ENCODE data around the gene PDE4D.
A peak's percentile ranks its signal among the peaks of the same experiment; 100 is the strongest.

PDE4D gene

GRCh38 chr5:59042201-59043055 lies 851.1 kb downstream of the PDE4D start:
- no peak overlapping the region for H3K4me2 ChIP-seq (ENCODE audit: low read length, poor library complexity, severe bottlenecking)
- H4K8ac ChIP-seq (ENCODE audit: low read length): no peak overlapping the region
- no peaks in the 10 kb centered on the region for H3K9me3 ChIP-seq (ENCODE audit: control insufficient read depth, low read length)
- no peak overlapping the region for H3K18ac ChIP-seq (ENCODE audit: low read depth in 1 of 2, low read length in 2 of 2)
- peaks cover 9% of the 10 kb centered on the region for H3K4me1 ChIP-seq (ENCODE audit: control insufficient read depth, insufficient read depth, low read depth, low read length)
- H3K4me3 ChIP-seq (ENCODE audit: insufficient read depth in 1 of 2, low read depth in 1 of 2, low read length in 2 of 2): no peak overlapping the region
- H2AFZ ChIP-seq (ENCODE audit: low read depth, low read length): no peak overlapping the region
- H4K91ac ChIP-seq (ENCODE audit: low read length): no peak overlapping the region
- H2BK12ac ChIP-seq (ENCODE audit: low read length in 2 of 2): no peak overlapping the region
- no peak overlapping the region for H3K23ac ChIP-seq (ENCODE audit: low read length in 2 of 2)
- no peak overlapping the region for H2BK120ac ChIP-seq (ENCODE audit: low read depth, low read length)
- H3K36me3 ChIP-seq (ENCODE audit: control insufficient read depth in 1 of 2, insufficient read depth in 2 of 2, low read depth in 1 of 2, low read length in 2 of 2): no peaks in the 10 kb centered on the region
- H3K4ac ChIP-seq (ENCODE audit: low read depth in 1 of 2, low read length in 2 of 2): no peak overlapping the region
- H3K79me1 ChIP-seq (replicated peaks; ENCODE audit: low read length, poor library complexity, severe bottlenecking): peaks cover 6% of the 10 kb centered on the region
- H3K14ac ChIP-seq (ENCODE audit: low read length in 2 of 2): no peak overlapping the region
- no peaks in the 10 kb centered on the region for H3K27me3 ChIP-seq (ENCODE audit: control insufficient read depth in 1 of 2, insufficient read depth in 1 of 2, low read length in 2 of 2)
- DNase-seq: peak; percentile 57
- no peak overlapping the region for H2BK5ac ChIP-seq (ENCODE audit: low read depth, low read length, poor library complexity, severe bottlenecking)
- H3K27ac ChIP-seq (ENCODE audit: low read length, poor library complexity, severe bottlenecking): peak overlapping the region; percentile 8
- no peak overlapping the region for H2BK15ac ChIP-seq (ENCODE audit: low read depth, poor library complexity, severe bottlenecking)
- 17% methylated on average over 6 of the region's 7 CpGs for WGBS
- H2AK5ac ChIP-seq (ENCODE audit: low read length, severe bottlenecking): no peak overlapping the region
- H3K9ac ChIP-seq (ENCODE audit: low read length): peak overlapping the region; percentile 23

GRCh38 chr5:59041355-59041754 lies 852.2 kb downstream of the PDE4D start:
- Histone ChIP-seq H3K4ac (ENCODE audit: low read depth in 1 of 2, low read length in 2 of 2) (no peak overlapping the region), H2BK120ac (ENCODE audit: low read depth, low read length) (no peak overlapping the region), H3K27me3 (ENCODE audit: control insufficient read depth in 1 of 2, insufficient read depth in 1 of 2, low read length in 2 of 2) (no peaks in the 10 kb centered on the region), H3K9ac (ENCODE audit: low read length) (no peak overlapping the region), H3K18ac (ENCODE audit: low read depth in 1 of 2, low read length in 2 of 2) (no peak overlapping the region), H3K36me3 (ENCODE audit: control insufficient read depth in 1 of 2, insufficient read depth in 2 of 2, low read depth in 1 of 2, low read length in 2 of 2) (no peaks in the 10 kb centered on the region), H2AK5ac (ENCODE audit: low read length, severe bottlenecking) (no peak overlapping the region), H2BK12ac (ENCODE audit: low read length in 2 of 2) (no peak overlapping the region), H3K79me1 (replicated peaks; ENCODE audit: low read length, poor library complexity, severe bottlenecking) (peaks cover 7% of the 10 kb centered on the region), H3K4me3 (ENCODE audit: insufficient read depth in 1 of 2, low read depth in 1 of 2, low read length in 2 of 2) (no peak overlapping the region), H2AFZ (ENCODE audit: low read depth, low read length) (no peak overlapping the region), H2BK15ac (ENCODE audit: low read depth, poor library complexity, severe bottlenecking) (no peak overlapping the region), H3K27ac (ENCODE audit: low read length, poor library complexity, severe bottlenecking) (no peak overlapping the region), H3K4me1 (ENCODE audit: control insufficient read depth, insufficient read depth, low read depth, low read length) (peaks cover 9% of the 10 kb centered on the region), H3K23ac (ENCODE audit: low read length in 2 of 2) (no peak overlapping the region), H4K91ac (ENCODE audit: low read length) (no peak overlapping the region), H2BK5ac (ENCODE audit: low read depth, low read length, poor library complexity, severe bottlenecking) (no peak overlapping the region), H3K9me3 (ENCODE audit: control insufficient read depth, low read length) (no peaks in the 10 kb centered on the region), H4K8ac (ENCODE audit: low read length) (no peak overlapping the region), H3K14ac (ENCODE audit: low read length in 2 of 2) (no peak overlapping the region), H3K4me2 (ENCODE audit: low read length, poor library complexity, severe bottlenecking) (no peak overlapping the region)
- DNase-seq: no peak
- 96% methylated on average over 1 of the region's 1 CpG for WGBS

GRCh38 chr5:59040804-59041201 lies 852.7 kb downstream of the PDE4D start:
- no peak overlapping the region for H3K4ac ChIP-seq (ENCODE audit: low read depth in 1 of 2, low read length in 2 of 2)
- no peak overlapping the region for H2BK120ac ChIP-seq (ENCODE audit: low read depth, low read length)
- no peak overlapping the region for H2BK12ac ChIP-seq (ENCODE audit: low read length in 2 of 2)

GRCh38 chr5:59040024-59040803 lies 853.3 kb downstream of the PDE4D start:
- peaks cover 9% of the 10 kb centered on the region for H3K4me1 ChIP-seq (ENCODE audit: control insufficient read depth, insufficient read depth, low read depth, low read length)
- H2AK5ac ChIP-seq (ENCODE audit: low read length, severe bottlenecking): no peak overlapping the region
- 46% methylated on average over 12 of the region's 13 CpGs for WGBS
- H2BK12ac ChIP-seq (ENCODE audit: low read length in 2 of 2): no peak overlapping the region
- peak; percentile 33 for DNase-seq
- H3K9ac ChIP-seq (ENCODE audit: low read length): peak overlapping the region; percentile 87
- no peaks in the 10 kb centered on the region for H3K9me3 ChIP-seq (ENCODE audit: control insufficient read depth, low read length)
- no peak overlapping the region for H3K14ac ChIP-seq (ENCODE audit: low read length in 2 of 2)
- no peaks in the 10 kb centered on the region for H3K27me3 ChIP-seq (ENCODE audit: control insufficient read depth in 1 of 2, insufficient read depth in 1 of 2, low read length in 2 of 2)
- H3K23ac ChIP-seq (ENCODE audit: low read length in 2 of 2): no peak overlapping the region
- H2BK5ac ChIP-seq (ENCODE audit: low read depth, low read length, poor library complexity, severe bottlenecking): no peak overlapping the region
- peak overlapping the region; percentile 85 for H2BK120ac ChIP-seq (ENCODE audit: low read depth, low read length)
- H4K91ac ChIP-seq (ENCODE audit: low read length): peak overlapping the region; percentile 39
- H3K36me3 ChIP-seq (ENCODE audit: control insufficient read depth in 1 of 2, insufficient read depth in 2 of 2, low read depth in 1 of 2, low read length in 2 of 2): no peaks in the 10 kb centered on the region
- H3K4ac ChIP-seq (ENCODE audit: low read depth in 1 of 2, low read length in 2 of 2): peak overlapping the region in 1 of 2 experiments; percentile 99
- H3K18ac ChIP-seq (ENCODE audit: low read depth in 1 of 2, low read length in 2 of 2): peak overlapping the region; percentile 94 to 99
- peaks cover 7% of the 10 kb centered on the region for H3K79me1 ChIP-seq (replicated peaks; ENCODE audit: low read length, poor library complexity, severe bottlenecking)
- H3K4me2 ChIP-seq (ENCODE audit: low read length, poor library complexity, severe bottlenecking): peak overlapping the region; percentile 96
- peak overlapping the region; percentile 83 to 90 for H3K4me3 ChIP-seq (ENCODE audit: insufficient read depth in 1 of 2, low read depth in 1 of 2, low read length in 2 of 2)
- H4K8ac ChIP-seq (ENCODE audit: low read length): peak overlapping the region; percentile 75
- peak overlapping the region; percentile 90 for H2BK15ac ChIP-seq (ENCODE audit: low read depth, poor library complexity, severe bottlenecking)
- H2AFZ ChIP-seq (ENCODE audit: low read depth, low read length): peak overlapping the region; percentile 83
- H3K27ac ChIP-seq (ENCODE audit: low read length, poor library complexity, severe bottlenecking): no peak overlapping the region

More at GRCh38 chr5:59040804-59041201, 852.7 kb downstream of the PDE4D start:
- Histone ChIP-seq H3K27me3 (ENCODE audit: control insufficient read depth in 1 of 2, insufficient read depth in 1 of 2, low read length in 2 of 2) (no peaks in the 10 kb centered on the region), H3K4me2 (ENCODE audit: low read length, poor library complexity, severe bottlenecking) (no peak overlapping the region), H3K9ac (ENCODE audit: low read length) (no peak overlapping the region), H4K91ac (ENCODE audit: low read length) (no peak overlapping the region), H2BK5ac (ENCODE audit: low read depth, low read length, poor library complexity, severe bottlenecking) (no peak overlapping the region), H2BK15ac (ENCODE audit: low read depth, poor library complexity, severe bottlenecking) (no peak overlapping the region), H3K36me3 (ENCODE audit: control insufficient read depth in 1 of 2, insufficient read depth in 2 of 2, low read depth in 1 of 2, low read length in 2 of 2) (no peaks in the 10 kb centered on the region), H3K4me1 (ENCODE audit: control insufficient read depth, insufficient read depth, low read depth, low read length) (peaks cover 9% of the 10 kb centered on the region), H3K14ac (ENCODE audit: low read length in 2 of 2) (no peak overlapping the region), H3K18ac (ENCODE audit: low read depth in 1 of 2, low read length in 2 of 2) (no peak overlapping the region), H4K8ac (ENCODE audit: low read length) (no peak overlapping the region), H3K23ac (ENCODE audit: low read length in 2 of 2) (no peak overlapping the region), H3K9me3 (ENCODE audit: control insufficient read depth, low read length) (no peaks in the 10 kb centered on the region), H3K27ac (ENCODE audit: low read length, poor library complexity, severe bottlenecking) (no peak overlapping the region), H2AK5ac (ENCODE audit: low read length, severe bottlenecking) (no peak overlapping the region), H3K79me1 (replicated peaks; ENCODE audit: low read length, poor library complexity, severe bottlenecking) (peaks cover 7% of the 10 kb centered on the region), H2AFZ (ENCODE audit: low read depth, low read length) (no peak overlapping the region), H3K4me3 (ENCODE audit: insufficient read depth in 1 of 2, low read depth in 1 of 2, low read length in 2 of 2) (no peak overlapping the region)
- 100% methylated on average over 1 of the region's 2 CpGs for WGBS
- DNase-seq: no peak

Data from mesenchymal stem cell (in vitro differentiated cells and primary cell).